PFSK-1 (cell line): Measurements from ENCODE around the gene INPP4B.

Experiments used
- FOXP2 ChIP-seq: optimal IDR thresholded peaks from 2 replicates; pipeline ENCODE3; 2011; ENCODE audit warnings: borderline replicate concordance, control low read depth, inconsistent platforms; ENCODE audit not compliant: insufficient read depth; ENCODE audit errors: extremely low read length, extremely low read depth
- POLR2AphosphoS5 ChIP-seq: IDR thresholded peaks from 2 replicates; pipeline ENCODE4 v1.6.1; 2012; ENCODE audit warnings: low read depth, mild to moderate bottlenecking, control low read depth, low read length, moderate library complexity
- SIN3A ChIP-seq: IDR thresholded peaks from 2 replicates; pipeline ENCODE4 v1.6.1; 2012; ENCODE audit warnings: mild to moderate bottlenecking, low read length, moderate library complexity, borderline replicate concordance; ENCODE audit not compliant: insufficient read depth
- TAF1 ChIP-seq: IDR thresholded peaks from 2 replicates; pipeline ENCODE4 v1.6.1; 2012; ENCODE audit warnings: low read length, control low read depth, borderline replicate concordance; ENCODE audit not compliant: insufficient read depth
- TF ChIP-seq, protein P1 (sequence below), 2 experiments: IDR thresholded peaks; 2 replicates each; pipeline versions ENCODE4 v1.6.1 to v1.8.0; 2011 to 2012; ENCODE audit warnings: low read depth in 2 of 2, low read length in 2 of 2, control low read depth in 1 of 2, inconsistent platforms in 1 of 2, mild to moderate bottlenecking in 1 of 2, moderate library complexity in 1 of 2; ENCODE audit not compliant: insufficient read depth in 1 of 2

Gene INPP4B

DNA sequence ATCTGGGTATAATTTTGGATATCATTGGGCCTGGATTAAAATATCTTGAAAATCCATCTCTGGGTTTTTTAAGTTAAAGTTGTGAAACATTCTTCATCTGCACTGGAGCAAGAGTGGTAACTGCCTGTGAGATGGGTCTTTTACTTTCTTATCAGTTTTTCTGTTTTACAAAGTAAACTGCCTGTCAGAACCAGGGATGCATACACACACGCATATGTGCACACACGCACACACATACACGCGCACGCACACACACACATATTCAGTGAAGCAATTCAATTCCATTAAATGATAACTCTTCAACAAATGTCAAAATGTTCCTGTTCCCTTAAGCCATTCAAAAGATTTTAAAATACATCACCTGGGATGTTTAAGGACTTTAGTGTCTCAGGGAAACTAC is 515.8 kb downstream of the INPP4B start:
- no peak for TF ChIP-seq TAF1
- no peak for TF ChIP-seq POLR2AphosphoS5
- no peak for TF ChIP-seq SIN3A
- TF ChIP-seq, protein P1, sequence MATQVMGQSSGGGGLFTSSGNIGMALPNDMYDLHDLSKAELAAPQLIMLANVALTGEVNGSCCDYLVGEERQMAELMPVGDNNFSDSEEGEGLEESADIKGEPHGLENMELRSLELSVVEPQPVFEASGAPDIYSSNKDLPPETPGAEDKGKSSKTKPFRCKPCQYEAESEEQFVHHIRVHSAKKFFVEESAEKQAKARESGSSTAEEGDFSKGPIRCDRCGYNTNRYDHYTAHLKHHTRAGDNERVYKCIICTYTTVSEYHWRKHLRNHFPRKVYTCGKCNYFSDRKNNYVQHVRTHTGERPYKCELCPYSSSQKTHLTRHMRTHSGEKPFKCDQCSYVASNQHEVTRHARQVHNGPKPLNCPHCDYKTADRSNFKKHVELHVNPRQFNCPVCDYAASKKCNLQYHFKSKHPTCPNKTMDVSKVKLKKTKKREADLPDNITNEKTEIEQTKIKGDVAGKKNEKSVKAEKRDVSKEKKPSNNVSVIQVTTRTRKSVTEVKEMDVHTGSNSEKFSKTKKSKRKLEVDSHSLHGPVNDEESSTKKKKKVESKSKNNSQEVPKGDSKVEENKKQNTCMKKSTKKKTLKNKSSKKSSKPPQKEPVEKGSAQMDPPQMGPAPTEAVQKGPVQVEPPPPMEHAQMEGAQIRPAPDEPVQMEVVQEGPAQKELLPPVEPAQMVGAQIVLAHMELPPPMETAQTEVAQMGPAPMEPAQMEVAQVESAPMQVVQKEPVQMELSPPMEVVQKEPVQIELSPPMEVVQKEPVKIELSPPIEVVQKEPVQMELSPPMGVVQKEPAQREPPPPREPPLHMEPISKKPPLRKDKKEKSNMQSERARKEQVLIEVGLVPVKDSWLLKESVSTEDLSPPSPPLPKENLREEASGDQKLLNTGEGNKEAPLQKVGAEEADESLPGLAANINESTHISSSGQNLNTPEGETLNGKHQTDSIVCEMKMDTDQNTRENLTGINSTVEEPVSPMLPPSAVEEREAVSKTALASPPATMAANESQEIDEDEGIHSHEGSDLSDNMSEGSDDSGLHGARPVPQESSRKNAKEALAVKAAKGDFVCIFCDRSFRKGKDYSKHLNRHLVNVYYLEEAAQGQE (IDR thresholded peaks at IDR 0.05; ENCODE audit: insufficient read depth in 1 of 2, low read depth in 2 of 2, low read length in 2 of 2), result no peak
- TF ChIP-seq FOXP2, result no peak

DNA sequence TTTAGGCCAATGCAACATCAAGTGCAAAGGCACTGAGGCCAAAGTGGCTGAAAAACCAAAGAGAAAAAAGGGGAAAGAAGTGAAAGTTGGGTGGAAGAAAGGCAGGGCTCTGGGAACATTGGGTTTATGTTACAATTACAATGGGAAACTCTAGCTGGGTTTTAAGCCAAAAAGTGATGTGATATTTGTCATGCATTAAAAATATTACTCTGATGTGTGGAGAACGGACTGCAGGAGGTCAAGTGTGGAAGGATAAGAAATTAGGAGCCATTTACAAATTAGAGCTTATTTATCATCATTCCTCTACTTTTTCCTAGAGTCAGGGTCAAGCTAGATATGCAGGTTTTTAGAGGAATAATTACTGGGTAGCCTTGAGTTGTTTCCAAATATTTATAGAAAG is 516.8 kb downstream of the INPP4B start:
- no peak for TF ChIP-seq FOXP2
- no peak for TF ChIP-seq TAF1
- no peak for TF ChIP-seq SIN3A
- TF ChIP-seq, protein P1 (IDR thresholded peaks at IDR 0.05; ENCODE audit: insufficient read depth in 1 of 2, low read depth in 2 of 2, low read length in 2 of 2), result no peak
- no peak for TF ChIP-seq POLR2AphosphoS5

DNA sequence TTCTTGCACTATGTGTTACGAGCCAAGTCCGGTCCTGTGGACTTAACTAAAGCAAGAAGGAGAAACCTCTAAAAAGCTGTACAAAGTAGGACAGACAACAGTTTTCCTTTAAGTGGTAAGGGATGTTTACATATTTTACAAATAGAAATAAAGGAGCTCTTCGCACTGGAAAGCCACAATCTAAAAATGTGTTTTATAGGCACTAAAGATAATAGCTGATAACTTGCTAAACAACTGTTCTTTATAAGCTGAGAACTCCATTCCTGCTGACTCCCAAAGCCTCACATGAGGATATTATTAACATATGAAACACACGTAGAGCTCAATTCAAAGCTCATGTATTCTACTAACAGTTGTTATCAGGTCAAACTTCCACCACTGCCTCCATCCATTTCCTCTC is 519.9 kb downstream of the INPP4B start:
- no peak for TF ChIP-seq POLR2AphosphoS5
- TF ChIP-seq TAF1, result no peak
- TF ChIP-seq, protein P1 (IDR thresholded peaks at IDR 0.05; ENCODE audit: insufficient read depth in 1 of 2, low read depth in 2 of 2, low read length in 2 of 2), result no peak
- no peak for TF ChIP-seq SIN3A
- no peak for TF ChIP-seq FOXP2

DNA sequence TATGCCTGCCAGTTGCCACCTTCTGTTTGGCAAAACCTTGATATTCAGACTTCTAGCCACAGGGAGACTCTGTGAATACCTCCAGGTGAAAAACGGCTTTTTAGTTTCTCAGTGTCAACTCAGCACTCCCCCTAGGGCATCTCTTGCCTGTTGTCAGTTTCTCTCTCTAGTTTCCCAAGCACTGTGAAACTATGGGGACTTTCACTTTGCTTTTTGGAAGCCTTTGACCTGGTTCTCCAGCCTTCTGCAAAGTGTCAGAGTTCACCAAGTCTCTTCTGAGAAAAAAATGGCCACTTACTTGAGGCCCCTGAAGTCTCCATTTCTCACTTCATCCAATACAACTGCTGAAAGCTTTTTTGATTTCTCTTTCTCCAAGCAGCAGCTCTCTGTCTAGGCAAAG is 521.5 kb downstream of the INPP4B start:
- TF ChIP-seq, protein P1 (IDR thresholded peaks at IDR 0.05; ENCODE audit: insufficient read depth in 1 of 2, low read depth in 2 of 2, low read length in 2 of 2), result no peak
- no peak for TF ChIP-seq POLR2AphosphoS5
- no peak for TF ChIP-seq FOXP2
- TF ChIP-seq SIN3A, result no peak
- no peak for TF ChIP-seq TAF1

DNA sequence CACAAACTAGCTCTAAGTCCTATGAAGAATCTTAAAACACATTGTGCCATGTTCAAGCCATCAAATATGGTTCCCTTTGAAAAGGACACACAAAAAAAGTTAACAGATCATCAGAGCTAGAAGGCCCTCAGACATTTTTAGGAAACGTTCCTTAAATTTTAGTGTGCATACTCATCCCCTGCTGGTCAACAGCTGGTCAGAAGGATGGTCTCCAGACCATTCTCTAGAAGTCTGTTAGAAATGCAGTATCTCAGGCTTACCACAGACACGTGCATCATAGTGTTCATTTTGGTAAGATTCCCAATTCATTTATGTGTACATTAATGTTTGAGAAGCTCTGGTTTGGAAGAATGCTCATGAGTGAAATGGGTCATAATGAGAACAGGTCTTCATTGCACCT is 523.1 kb downstream of the INPP4B start:
- no peak for TF ChIP-seq TAF1
- TF ChIP-seq, protein P1 (IDR thresholded peaks at IDR 0.05; ENCODE audit: insufficient read depth in 1 of 2, low read depth in 2 of 2, low read length in 2 of 2), result no peak
- TF ChIP-seq POLR2AphosphoS5, result no peak
- no peak for TF ChIP-seq SIN3A
- no peak for TF ChIP-seq FOXP2
